Neutrophil (primary cell): Measurements from ENCODE around the gene PTGS1.
"Not testable (repeated sequence)": the region's sequence is repeated elsewhere in the genome, so short reads cannot be mapped to it uniquely, and the experiment has no call there.

Source experiments
- H3K27ac ChIP-seq: fragments of 200-600 bp; sonication (generic); 2 replicates; pipeline ENCODE4 v1.5.1; 2016; ENCODE audit warnings: mild to moderate bottlenecking, moderate library complexity
- H3K27me3 ChIP-seq: fragments of 200-600 bp; sonication (generic); 2 replicates; pipeline ENCODE4 v1.6.0; 2016; ENCODE audit warnings: mild to moderate bottlenecking
- H3K36me3 ChIP-seq: fragments of 200-600 bp; sonication (generic); 2 replicates; pipeline ENCODE4 v1.5.1; 2017
- H3K4me1 ChIP-seq, 2 experiments: fragments of 200-600 bp in 1 of 2; sonication (generic) in 1 of 2; 1 replicate in 1 of 2; 2 replicates in 1 of 2; pipeline versions ENCODE4 v1.5.1 to v1.6.1; 2013 to 2016; ENCODE audit warnings: low read depth in 1 of 2, low read length in 1 of 2, mild to moderate bottlenecking in 1 of 2, moderate library complexity in 1 of 2; ENCODE audit not compliant: control insufficient read depth in 1 of 2, insufficient read depth in 1 of 2
- H3K4me3 ChIP-seq, 2 experiments: fragments of 200-600 bp in 1 of 2; sonication (generic) in 1 of 2; 1 replicate in 1 of 2; 2 replicates in 1 of 2; pipeline ENCODE4 v1.5.1; 2013 to 2016; ENCODE audit warnings: low read depth in 1 of 2, low read length in 1 of 2, mild to moderate bottlenecking in 1 of 2, moderate library complexity in 1 of 2
- H3K9me3 ChIP-seq: fragments of 200-600 bp; sonication (generic); 2 replicates; pipeline ENCODE4 v1.5.1; 2016
- TF ChIP-seq, protein P1 (sequence below): fragments of 200-600 bp; sonication (generic); IDR thresholded peaks from 2 replicates; pipeline ENCODE4 v1.5.1; 2016; ENCODE audit warnings: antibody characterized with exemption

PTGS1 gene

GRCh38 chr9:122398371-122398924, 27.6 kb downstream of the PTGS1 start:
- Histone ChIP-seq H3K36me3 (no peaks in the 10 kb centered on the region), H3K9me3 (no peaks in the 10 kb centered on the region), H3K27me3 (no peaks in the 10 kb centered on the region), H3K4me1 (no peaks in the 10 kb centered on the region), H3K4me3 (no peak overlapping the region), H3K27ac (no peak overlapping the region)
- TF ChIP-seq, protein P1, sequence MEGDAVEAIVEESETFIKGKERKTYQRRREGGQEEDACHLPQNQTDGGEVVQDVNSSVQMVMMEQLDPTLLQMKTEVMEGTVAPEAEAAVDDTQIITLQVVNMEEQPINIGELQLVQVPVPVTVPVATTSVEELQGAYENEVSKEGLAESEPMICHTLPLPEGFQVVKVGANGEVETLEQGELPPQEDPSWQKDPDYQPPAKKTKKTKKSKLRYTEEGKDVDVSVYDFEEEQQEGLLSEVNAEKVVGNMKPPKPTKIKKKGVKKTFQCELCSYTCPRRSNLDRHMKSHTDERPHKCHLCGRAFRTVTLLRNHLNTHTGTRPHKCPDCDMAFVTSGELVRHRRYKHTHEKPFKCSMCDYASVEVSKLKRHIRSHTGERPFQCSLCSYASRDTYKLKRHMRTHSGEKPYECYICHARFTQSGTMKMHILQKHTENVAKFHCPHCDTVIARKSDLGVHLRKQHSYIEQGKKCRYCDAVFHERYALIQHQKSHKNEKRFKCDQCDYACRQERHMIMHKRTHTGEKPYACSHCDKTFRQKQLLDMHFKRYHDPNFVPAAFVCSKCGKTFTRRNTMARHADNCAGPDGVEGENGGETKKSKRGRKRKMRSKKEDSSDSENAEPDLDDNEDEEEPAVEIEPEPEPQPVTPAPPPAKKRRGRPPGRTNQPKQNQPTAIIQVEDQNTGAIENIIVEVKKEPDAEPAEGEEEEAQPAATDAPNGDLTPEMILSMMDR, result no peak

DNA sequence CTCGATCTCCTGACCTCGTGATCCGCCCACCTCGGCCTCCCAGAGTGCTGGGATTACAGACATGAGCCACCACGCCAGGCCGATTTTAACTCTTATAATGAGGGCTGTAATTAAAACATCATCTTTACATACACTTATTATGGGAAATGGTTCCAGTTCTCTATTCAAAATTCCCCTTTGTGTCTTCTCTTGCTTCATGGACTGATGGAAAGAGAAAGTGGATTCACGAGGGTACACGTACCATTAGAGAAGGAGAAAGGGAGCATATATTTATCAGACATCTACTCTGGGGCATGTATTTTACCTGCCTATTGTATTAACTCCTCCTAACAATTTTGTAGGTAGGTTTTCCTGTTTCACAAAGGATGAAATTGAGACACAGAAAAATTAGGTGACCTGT, 31.1 kb downstream of the PTGS1 start:
- H3K4me1 ChIP-seq, result no peaks in the 10 kb centered on the region
- no peaks in the 10 kb centered on the region for H3K36me3 ChIP-seq
- H3K9me3 ChIP-seq, result no peaks in the 10 kb centered on the region
- TF ChIP-seq, protein P1, result no peak
- H3K4me3 ChIP-seq, result no peak overlapping the region
- no peak overlapping the region for H3K27ac ChIP-seq
- no peaks in the 10 kb centered on the region for H3K27me3 ChIP-seq

GRCh38 chr9:122402403-122402871, 31.6 kb downstream of the PTGS1 start:
- no peaks in the 10 kb centered on the region for H3K4me1 ChIP-seq
- H3K36me3 ChIP-seq, result no peaks in the 10 kb centered on the region
- no peaks in the 10 kb centered on the region for H3K27me3 ChIP-seq
- no peak overlapping the region for H3K4me3 ChIP-seq
- no peak overlapping the region for H3K27ac ChIP-seq
- H3K9me3 ChIP-seq, result no peaks in the 10 kb centered on the region
- TF ChIP-seq, protein P1, result no peak

GRCh38 chr9:122402874-122403273, 32.0 kb downstream of the PTGS1 start:
- Histone ChIP-seq H3K9me3 (no peaks in the 10 kb centered on the region), H3K4me3 (no peak overlapping the region), H3K4me1 (no peaks in the 10 kb centered on the region), H3K27ac (no peak overlapping the region), H3K36me3 (no peaks in the 10 kb centered on the region), H3K27me3 (no peaks in the 10 kb centered on the region)
- TF ChIP-seq, protein P1, result no peak

GRCh38 chr9:122403381-122404000, 32.7 kb downstream of the PTGS1 start:
- Histone ChIP-seq H3K4me1 (no peaks in the 10 kb centered on the region), H3K36me3 (no peaks in the 10 kb centered on the region), H3K4me3 (no peak overlapping the region), H3K27ac (no peak overlapping the region), H3K9me3 (no peaks in the 10 kb centered on the region), H3K27me3 (no peaks in the 10 kb centered on the region)
- TF ChIP-seq, protein P1, result no peak

DNA sequence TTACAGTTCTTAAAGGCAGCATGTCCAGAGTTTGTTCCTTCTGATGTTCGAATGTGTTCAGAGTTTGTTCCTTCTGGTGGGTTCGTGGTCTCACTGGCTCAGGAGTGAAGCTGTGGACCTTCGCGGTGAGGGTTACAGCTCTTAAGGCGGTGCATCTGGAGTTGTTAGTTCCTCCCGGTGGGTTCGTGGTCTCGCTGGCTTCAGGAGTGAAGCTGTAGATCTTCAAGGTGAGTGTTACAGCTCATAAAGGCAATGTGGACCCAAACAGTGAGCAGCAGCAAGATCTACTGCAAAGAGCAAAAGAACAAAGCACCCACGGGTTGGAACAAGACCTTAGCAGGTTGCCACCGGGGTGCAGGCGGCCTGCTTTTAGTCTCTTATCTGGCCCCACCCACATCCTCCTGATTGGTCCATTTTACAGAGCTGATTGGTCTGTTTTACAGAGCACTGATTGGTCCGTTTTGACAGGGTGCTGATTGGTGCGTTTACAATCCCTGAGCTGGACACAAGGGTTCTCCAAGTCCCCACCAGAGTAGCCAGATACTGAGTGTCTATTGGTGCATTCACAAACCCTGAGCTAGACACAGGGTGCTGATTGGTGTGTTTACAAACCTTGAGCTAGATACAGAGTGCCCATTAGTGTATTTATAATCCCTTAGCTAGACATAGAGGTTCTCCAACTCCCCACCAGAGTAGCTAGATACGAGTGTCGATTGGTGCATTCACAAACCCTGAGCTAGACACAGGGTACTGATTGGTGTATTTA, 34.7 kb downstream of the PTGS1 start:
- not testable (repeated sequence) for H3K27me3 ChIP-seq, H3K4me3 ChIP-seq, H3K9me3 ChIP-seq, H3K4me1 ChIP-seq, H3K27ac ChIP-seq, H3K36me3 ChIP-seq
